Uterus (tissue), 2 donors: ENCODE measurements around the gene HPCAL4.

Source experiments
- POLR2A ChIP-seq, 2 donors: fragments of 450-650 bp; IDR thresholded peaks; one replicate each; pipeline ENCODE4 v1.6.1; 2016; ENCODE audit warnings: antibody characterized with exemption in 2 of 2, mild to moderate bottlenecking in 1 of 2, moderate library complexity in 1 of 2
- TF ChIP-seq, protein P1 (sequence below), 4 experiments: fragments of 200-600 bp in 2 of 4; fragments of 450-650 bp in 2 of 4; sonication (generic) in 2 of 4; IDR thresholded peaks; one replicate each; pipeline ENCODE4 v1.5.1; 2016 to 2019; ENCODE audit warnings: antibody characterized with exemption in 4 of 4, mild to moderate bottlenecking in 2 of 4, moderate library complexity in 1 of 4

DNA sequence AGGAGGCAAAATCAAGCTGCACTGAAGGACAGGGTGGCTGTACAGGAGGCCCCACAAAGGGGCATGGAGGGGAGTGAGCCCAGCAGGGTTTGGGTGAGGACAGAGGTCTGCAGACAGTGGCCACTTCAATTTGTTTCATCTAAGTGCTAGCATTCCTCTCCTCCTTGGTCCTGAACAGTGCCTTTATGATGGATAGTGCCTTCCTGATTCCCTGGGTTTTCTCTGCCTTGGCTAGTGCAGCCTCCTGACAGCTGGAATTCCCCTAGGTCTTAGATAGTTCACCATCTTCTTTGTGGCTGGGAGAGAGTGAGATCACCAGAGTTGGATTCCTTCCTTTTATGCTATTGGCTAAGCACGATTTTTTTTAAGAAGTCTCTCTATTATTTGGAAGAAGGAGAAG, 3.8 kb upstream of the HPCAL4 start:
- TF ChIP-seq, protein P1, sequence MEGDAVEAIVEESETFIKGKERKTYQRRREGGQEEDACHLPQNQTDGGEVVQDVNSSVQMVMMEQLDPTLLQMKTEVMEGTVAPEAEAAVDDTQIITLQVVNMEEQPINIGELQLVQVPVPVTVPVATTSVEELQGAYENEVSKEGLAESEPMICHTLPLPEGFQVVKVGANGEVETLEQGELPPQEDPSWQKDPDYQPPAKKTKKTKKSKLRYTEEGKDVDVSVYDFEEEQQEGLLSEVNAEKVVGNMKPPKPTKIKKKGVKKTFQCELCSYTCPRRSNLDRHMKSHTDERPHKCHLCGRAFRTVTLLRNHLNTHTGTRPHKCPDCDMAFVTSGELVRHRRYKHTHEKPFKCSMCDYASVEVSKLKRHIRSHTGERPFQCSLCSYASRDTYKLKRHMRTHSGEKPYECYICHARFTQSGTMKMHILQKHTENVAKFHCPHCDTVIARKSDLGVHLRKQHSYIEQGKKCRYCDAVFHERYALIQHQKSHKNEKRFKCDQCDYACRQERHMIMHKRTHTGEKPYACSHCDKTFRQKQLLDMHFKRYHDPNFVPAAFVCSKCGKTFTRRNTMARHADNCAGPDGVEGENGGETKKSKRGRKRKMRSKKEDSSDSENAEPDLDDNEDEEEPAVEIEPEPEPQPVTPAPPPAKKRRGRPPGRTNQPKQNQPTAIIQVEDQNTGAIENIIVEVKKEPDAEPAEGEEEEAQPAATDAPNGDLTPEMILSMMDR (IDR thresholded peaks at IDR 0.05), result no peak
- no peak for TF ChIP-seq POLR2A (IDR thresholded peaks at IDR 0.05)
